Sigmoid colon (tissue), 7 donors: ENCODE measurements around the gene ANGEL1. TPM values are rescaled to one million over a fixed set of nuclear protein-coding genes. Genes with fewer than 3 reads are reported as not detected.

Source experiments
- DNase-seq: peaks from one replicate; pipeline ENCODE4 v3.0.0-alpha.2; 2019
- H3K27ac ChIP-seq, 4 donors: fragments of 200-600 bp; sonication (generic); one replicate each; pipeline ENCODE4 v1.5.1; 2016 to 2019; ENCODE audit warnings: mild to moderate bottlenecking in 1 of 4
- H3K27me3 ChIP-seq, 3 donors: fragments of 200-600 bp; sonication (generic); one replicate each; pipeline ENCODE4 v1.5.1; 2019; ENCODE audit warnings: mild to moderate bottlenecking in 1 of 3
- H3K36me3 ChIP-seq, 4 donors: fragments of 200-600 bp; sonication (generic); one replicate each; pipeline ENCODE4 v1.5.1; 2016 to 2019
- H3K4me1 ChIP-seq, 4 donors: fragments of 200-600 bp; sonication (generic); one replicate each; pipeline ENCODE4 v1.5.1; 2017 to 2019
- H3K4me3 ChIP-seq, 4 donors: fragments of 200-600 bp; sonication (generic); one replicate each; pipeline ENCODE4 v1.5.1; 2017 to 2019; ENCODE audit warnings: mild to moderate bottlenecking in 2 of 4, moderate library complexity in 1 of 4
- H3K9me3 ChIP-seq, 4 donors: fragments of 200-600 bp in 3 of 4; sonication (generic) in 3 of 4; one replicate each; pipeline versions ENCODE4 v1.5.1 to v1.6.1; 2013 to 2019
- EP300 ChIP-seq, 4 donors: sonication (generic); formaldehyde crosslinking; IDR thresholded peaks; one replicate each; pipeline ENCODE4 v1.6.1; 2017; ENCODE audit warnings: antibody characterized with exemption in 4 of 4
- POLR2A ChIP-seq, 2 donors: fragments of 450-650 bp; IDR thresholded peaks; one replicate each; pipeline ENCODE4 v1.6.1; 2016; ENCODE audit warnings: antibody characterized with exemption in 2 of 2, mild to moderate bottlenecking in 2 of 2, moderate library complexity in 2 of 2
- POLR2AphosphoS5 ChIP-seq, 4 donors: sonication (generic); formaldehyde crosslinking; IDR thresholded peaks; one replicate each; pipeline ENCODE4 v1.6.1; 2017; ENCODE audit warnings: antibody characterized with exemption in 4 of 4
- WGBS, 2 donors: extraction: QIAGEN DNeasy Blood & Tissue Kit; methylation state at CpG; one replicate each; pipeline ENCODE4 v1.1.7; 2013; 5-methylcytosine and 5-hydroxymethylcytosine counted together
- intact Hi-C: fragments of 100-400 bp; cut with DNase I; formaldehyde crosslinking; loops from one replicate; pipeline ENCODE4 v1.15.1; 2023
- polyA plus RNA-seq, 3 donors: library from polyadenylated mRNA; stranded (reverse); fragments of 200-250 nt; gene quantifications; one replicate each; pipeline ENCODE4 v1.2.3, GENCODE V29; 2013
- total RNA-seq, 4 donors: library from RNA; depleted of rRNA; stranded (reverse); fragments of >200 nt; gene quantifications; one replicate each; pipeline ENCODE4 v1.1.0, GENCODE V29; 2016
- TF ChIP-seq, protein P1 (sequence below), 4 experiments: fragments of 450-650 bp in 3 of 4; fragments of 200-600 bp in 1 of 4; IDR thresholded peaks; one replicate each; pipeline ENCODE4 v1.5.1; 2016 to 2019; ENCODE audit warnings: antibody characterized with exemption in 4 of 4, mild to moderate bottlenecking in 3 of 4, moderate library complexity in 2 of 4
- donor health status: healthy with polysubstance abuse.
- donor health status: Bipolar disorder and iron deficiency.
- donor health status: healthy.

ANGEL1 gene
- total and polyA plus RNA-seq, 7 donors: 0.60 to 16.1 (median 10.0) TPM

DNA sequence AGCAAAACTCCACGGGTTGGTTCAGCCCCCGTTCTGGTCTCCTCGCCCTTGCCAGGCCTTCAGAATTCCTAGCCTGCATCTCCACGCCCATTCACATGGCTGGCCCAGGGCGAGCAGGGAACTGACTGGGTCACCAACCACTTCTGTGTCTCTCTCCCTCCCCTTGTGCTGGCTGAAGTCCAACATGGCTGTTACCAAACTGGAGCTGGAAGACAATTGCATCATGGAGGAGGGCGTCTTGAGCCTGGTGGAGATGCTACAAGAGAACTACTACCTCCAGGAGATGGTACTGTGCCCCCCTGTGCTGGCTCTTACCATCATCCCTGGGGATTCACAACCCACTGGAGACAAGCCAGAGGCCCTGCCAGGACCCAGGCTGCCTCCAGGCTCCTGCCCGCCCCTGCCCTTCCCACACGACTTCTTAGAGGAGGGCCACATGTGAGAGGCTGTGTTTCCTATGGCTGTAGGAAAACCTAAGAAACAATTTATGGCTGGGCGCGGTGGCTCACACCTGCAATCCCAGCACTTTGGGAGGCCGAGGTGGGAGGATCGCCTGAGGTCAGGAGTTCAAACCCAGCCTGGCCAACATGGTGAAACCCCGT is 23.4 kb upstream of the ANGEL1 start:
- intact Hi-C loops: no loop called here
- no peak overlapping the region for H3K4me3 ChIP-seq
- DNase-seq: peak; percentile 71
- whole genome bisulfite sequencing, 2 donors: 76 to 89% methylated on average over 13 of the region's 13 CpGs
- TF ChIP-seq POLR2AphosphoS5 (IDR thresholded peaks at IDR 0.05) (no peak), POLR2A (IDR thresholded peaks at IDR 0.05) (no peak), EP300 (IDR thresholded peaks at IDR 0.05) (no peak)
- TF ChIP-seq, protein P1, sequence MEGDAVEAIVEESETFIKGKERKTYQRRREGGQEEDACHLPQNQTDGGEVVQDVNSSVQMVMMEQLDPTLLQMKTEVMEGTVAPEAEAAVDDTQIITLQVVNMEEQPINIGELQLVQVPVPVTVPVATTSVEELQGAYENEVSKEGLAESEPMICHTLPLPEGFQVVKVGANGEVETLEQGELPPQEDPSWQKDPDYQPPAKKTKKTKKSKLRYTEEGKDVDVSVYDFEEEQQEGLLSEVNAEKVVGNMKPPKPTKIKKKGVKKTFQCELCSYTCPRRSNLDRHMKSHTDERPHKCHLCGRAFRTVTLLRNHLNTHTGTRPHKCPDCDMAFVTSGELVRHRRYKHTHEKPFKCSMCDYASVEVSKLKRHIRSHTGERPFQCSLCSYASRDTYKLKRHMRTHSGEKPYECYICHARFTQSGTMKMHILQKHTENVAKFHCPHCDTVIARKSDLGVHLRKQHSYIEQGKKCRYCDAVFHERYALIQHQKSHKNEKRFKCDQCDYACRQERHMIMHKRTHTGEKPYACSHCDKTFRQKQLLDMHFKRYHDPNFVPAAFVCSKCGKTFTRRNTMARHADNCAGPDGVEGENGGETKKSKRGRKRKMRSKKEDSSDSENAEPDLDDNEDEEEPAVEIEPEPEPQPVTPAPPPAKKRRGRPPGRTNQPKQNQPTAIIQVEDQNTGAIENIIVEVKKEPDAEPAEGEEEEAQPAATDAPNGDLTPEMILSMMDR (IDR thresholded peaks at IDR 0.05): no peak
- no peaks in the 10 kb centered on the region for H3K36me3 ChIP-seq
- H3K4me1 ChIP-seq: no peaks in the 10 kb centered on the region
- H3K27ac ChIP-seq: no peak overlapping the region
- H3K9me3 ChIP-seq: no peaks in the 10 kb centered on the region
- H3K27me3 ChIP-seq: no peaks in the 10 kb centered on the region

DNA sequence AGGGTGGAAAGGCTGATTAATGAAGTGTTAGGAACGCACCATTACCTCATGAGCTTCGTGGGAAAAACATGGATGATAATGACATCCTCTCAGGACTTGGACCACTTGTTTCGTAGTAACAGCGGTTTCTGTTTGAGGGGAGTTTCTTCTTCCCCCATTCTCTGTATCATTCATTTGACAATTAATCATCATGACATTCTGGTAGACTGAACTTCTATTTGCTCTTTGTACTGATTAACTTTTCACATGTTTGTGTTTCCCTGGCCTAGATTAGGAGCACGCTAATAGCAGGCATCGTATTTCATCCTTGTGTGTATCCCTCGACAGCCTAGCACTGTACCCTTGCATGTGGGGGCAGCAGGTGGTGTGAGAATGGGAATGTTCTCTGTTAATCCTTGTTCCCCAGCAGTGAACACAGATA is 21.6 kb upstream of the ANGEL1 start:
- intact Hi-C loops: no loop called here
- Histone ChIP-seq H3K27me3 (no peaks in the 10 kb centered on the region), H3K4me1 (no peaks in the 10 kb centered on the region), H3K4me3 (no peak overlapping the region), H3K9me3 (no peaks in the 10 kb centered on the region), H3K36me3 (no peaks in the 10 kb centered on the region), H3K27ac (no peak overlapping the region)
- TF ChIP-seq, protein P1 (IDR thresholded peaks at IDR 0.05): no peak
- no peak for TF ChIP-seq POLR2AphosphoS5 (IDR thresholded peaks at IDR 0.05)
- no peak for TF ChIP-seq EP300 (IDR thresholded peaks at IDR 0.05)
- TF ChIP-seq POLR2A (IDR thresholded peaks at IDR 0.05): no peak
- WGBS, 2 donors: 55 to 72% methylated on average over 7 of the region's 7 CpGs
- DNase-seq: no peak

GRCh38 chr14:76833011-76833410 is 20.3 kb upstream of the ANGEL1 start:
- no peak overlapping the region for H3K27ac ChIP-seq
- intact Hi-C loops: no loop called here
- peaks cover 0 to 7% (median 0%) of the 10 kb centered on the region in 4 donors for H3K4me1 ChIP-seq
- H3K36me3 ChIP-seq: no peaks in the 10 kb centered on the region
- no peak for TF ChIP-seq POLR2AphosphoS5 (IDR thresholded peaks at IDR 0.05)
- TF ChIP-seq POLR2A (IDR thresholded peaks at IDR 0.05): no peak
- TF ChIP-seq, protein P1 (IDR thresholded peaks at IDR 0.05): no peak
- no peak for TF ChIP-seq EP300 (IDR thresholded peaks at IDR 0.05)
- DNase-seq: no peak
- 86 to 96% methylated on average over 2 of the region's 2 CpGs for WGBS, 2 donors
- H3K9me3 ChIP-seq: no peaks in the 10 kb centered on the region
- no peak overlapping the region for H3K4me3 ChIP-seq
- H3K27me3 ChIP-seq: no peaks in the 10 kb centered on the region

- TF ChIP-seq EP300 (IDR thresholded peaks at IDR 0.05): no peak
- TF ChIP-seq POLR2AphosphoS5 (IDR thresholded peaks at IDR 0.05): peak in 1 of 4 donors; percentile 8
- Histone ChIP-seq H3K9me3 (no peaks in the 10 kb centered on the region), H3K4me3 (no peak overlapping the region), H3K36me3 (no peaks in the 10 kb centered on the region), H3K27me3 (no peaks in the 10 kb centered on the region), H3K27ac (peak overlapping the region in 1 of 4 donors; percentile 12), H3K4me1 (peaks cover 0 to 7% (median 0%) of the 10 kb centered on the region in 4 donors)
- 73 to 77% methylated on average over 1 of the region's 1 CpG for WGBS, 2 donors
- DNase-seq: no peak
- intact Hi-C loops: no loop called here
Measured at GRCh38 chr14:76832503-76832988, 19.9 kb upstream of the ANGEL1 start.

DNA sequence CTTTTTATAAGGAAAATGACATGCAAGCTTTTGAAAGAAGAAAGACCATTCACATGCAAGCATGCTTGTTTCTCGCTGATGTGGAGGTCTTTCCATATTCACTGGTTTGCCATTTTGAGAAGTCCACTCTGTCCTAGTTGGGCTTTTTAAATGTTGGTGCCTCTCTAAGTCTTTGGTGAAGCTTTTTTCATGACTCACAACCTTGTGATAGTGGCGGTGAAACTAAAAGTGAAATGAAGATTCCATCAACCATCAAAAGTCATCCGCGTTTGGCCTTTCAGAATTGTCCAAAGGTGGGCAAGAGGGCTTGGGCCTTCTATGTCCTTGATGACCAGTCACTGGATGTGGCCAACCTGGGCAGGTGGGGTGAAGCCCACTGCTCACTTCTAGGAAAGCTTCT is 17.9 kb upstream of the ANGEL1 start:
- TF ChIP-seq, protein P1 (IDR thresholded peaks at IDR 0.05): no peak
- TF ChIP-seq POLR2AphosphoS5 (IDR thresholded peaks at IDR 0.05) (no peak), EP300 (IDR thresholded peaks at IDR 0.05) (no peak), POLR2A (IDR thresholded peaks at IDR 0.05) (no peak)
- no peaks in the 10 kb centered on the region for H3K36me3 ChIP-seq
- H3K27ac ChIP-seq: no peak overlapping the region
- no peaks in the 10 kb centered on the region for H3K9me3 ChIP-seq
- intact Hi-C loops: no loop called here
- DNase-seq: no peak
- peaks cover 0 to 7% (median 0%) of the 10 kb centered on the region in 4 donors for H3K4me1 ChIP-seq
- no peak overlapping the region for H3K4me3 ChIP-seq
- no peaks in the 10 kb centered on the region for H3K27me3 ChIP-seq
- WGBS, 2 donors: 90 to 91% methylated on average over 4 of the region's 4 CpGs
